Fibroblast of villous mesenchyme (primary cell): ENCODE data around the gene PLCL2. TPM values are rescaled to one million over a fixed set of nuclear protein-coding genes. Genes with fewer than 3 reads are reported as not detected.

Experiments used
- DNase-seq: peaks from one replicate; pipeline ENCODE4 v3.0.0-alpha.2; 2010; ENCODE audit warnings: low read depth
- H3K4me3 ChIP-seq: 2 replicates; pipeline ENCODE4 v1.5.1; 2011; ENCODE audit warnings: low read depth, mild to moderate bottlenecking, low read length
- total RNA-seq: library from RNA; depleted of rRNA; stranded (reverse); fragments of >200 nt; gene quantifications from 2 replicates; pipeline ENCODE4 v1.2.3, GENCODE V29; 2012
- TF ChIP-seq, protein P1 (sequence below): IDR thresholded peaks from 2 replicates; pipeline ENCODE4 v1.5.1; 2012; ENCODE audit warnings: low read depth, mild to moderate bottlenecking, low read length; ENCODE audit not compliant: insufficient read depth

PLCL2 gene
- total RNA-seq, 1 donor = 5.6 TPM

GRCh38 chr3:17135696-17136095, 250.9 kb downstream of the PLCL2 start:
- no peak for DNase-seq
- H3K4me3 ChIP-seq = no peak overlapping the region
- TF ChIP-seq, protein P1, sequence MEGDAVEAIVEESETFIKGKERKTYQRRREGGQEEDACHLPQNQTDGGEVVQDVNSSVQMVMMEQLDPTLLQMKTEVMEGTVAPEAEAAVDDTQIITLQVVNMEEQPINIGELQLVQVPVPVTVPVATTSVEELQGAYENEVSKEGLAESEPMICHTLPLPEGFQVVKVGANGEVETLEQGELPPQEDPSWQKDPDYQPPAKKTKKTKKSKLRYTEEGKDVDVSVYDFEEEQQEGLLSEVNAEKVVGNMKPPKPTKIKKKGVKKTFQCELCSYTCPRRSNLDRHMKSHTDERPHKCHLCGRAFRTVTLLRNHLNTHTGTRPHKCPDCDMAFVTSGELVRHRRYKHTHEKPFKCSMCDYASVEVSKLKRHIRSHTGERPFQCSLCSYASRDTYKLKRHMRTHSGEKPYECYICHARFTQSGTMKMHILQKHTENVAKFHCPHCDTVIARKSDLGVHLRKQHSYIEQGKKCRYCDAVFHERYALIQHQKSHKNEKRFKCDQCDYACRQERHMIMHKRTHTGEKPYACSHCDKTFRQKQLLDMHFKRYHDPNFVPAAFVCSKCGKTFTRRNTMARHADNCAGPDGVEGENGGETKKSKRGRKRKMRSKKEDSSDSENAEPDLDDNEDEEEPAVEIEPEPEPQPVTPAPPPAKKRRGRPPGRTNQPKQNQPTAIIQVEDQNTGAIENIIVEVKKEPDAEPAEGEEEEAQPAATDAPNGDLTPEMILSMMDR = no peak

DNA sequence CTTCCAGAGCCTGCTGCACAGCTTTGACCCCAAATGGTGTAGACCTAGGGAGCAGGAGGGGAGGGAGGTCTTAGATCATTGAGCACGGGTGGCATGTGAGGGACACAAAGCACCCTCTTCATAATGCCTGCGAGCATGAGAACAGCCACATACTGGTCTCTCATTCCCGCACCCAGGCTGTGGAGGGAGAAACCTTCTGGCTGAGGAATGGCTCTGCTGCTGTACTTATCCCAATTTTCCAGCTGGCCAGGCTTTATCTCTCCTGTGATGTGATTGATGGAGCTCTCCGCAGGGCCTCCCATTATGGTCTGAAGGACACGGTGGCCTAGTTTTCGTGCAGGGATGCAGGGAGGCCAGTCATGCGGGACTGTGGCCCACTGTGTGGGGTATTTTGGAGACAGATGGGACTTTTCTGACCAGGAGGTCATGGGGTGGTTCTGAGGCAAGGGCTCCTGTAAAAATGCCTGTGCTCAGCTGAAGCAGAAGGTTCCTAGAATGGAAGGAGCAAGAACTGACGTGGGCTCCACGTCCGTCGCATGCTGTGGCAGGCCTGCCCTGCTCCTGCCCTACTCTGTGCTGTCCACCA, 251.5 kb downstream of the PLCL2 start:
- TF ChIP-seq, protein P1 = no peak
- DNase-seq = no peak
- H3K4me3 ChIP-seq = no peak overlapping the region

- DNase-seq = no peak
- TF ChIP-seq, protein P1 = no peak
- no peak overlapping the region for H3K4me3 ChIP-seq
Observed at GRCh38 chr3:17137321-17137826, 252.6 kb downstream of the PLCL2 start.

DNA sequence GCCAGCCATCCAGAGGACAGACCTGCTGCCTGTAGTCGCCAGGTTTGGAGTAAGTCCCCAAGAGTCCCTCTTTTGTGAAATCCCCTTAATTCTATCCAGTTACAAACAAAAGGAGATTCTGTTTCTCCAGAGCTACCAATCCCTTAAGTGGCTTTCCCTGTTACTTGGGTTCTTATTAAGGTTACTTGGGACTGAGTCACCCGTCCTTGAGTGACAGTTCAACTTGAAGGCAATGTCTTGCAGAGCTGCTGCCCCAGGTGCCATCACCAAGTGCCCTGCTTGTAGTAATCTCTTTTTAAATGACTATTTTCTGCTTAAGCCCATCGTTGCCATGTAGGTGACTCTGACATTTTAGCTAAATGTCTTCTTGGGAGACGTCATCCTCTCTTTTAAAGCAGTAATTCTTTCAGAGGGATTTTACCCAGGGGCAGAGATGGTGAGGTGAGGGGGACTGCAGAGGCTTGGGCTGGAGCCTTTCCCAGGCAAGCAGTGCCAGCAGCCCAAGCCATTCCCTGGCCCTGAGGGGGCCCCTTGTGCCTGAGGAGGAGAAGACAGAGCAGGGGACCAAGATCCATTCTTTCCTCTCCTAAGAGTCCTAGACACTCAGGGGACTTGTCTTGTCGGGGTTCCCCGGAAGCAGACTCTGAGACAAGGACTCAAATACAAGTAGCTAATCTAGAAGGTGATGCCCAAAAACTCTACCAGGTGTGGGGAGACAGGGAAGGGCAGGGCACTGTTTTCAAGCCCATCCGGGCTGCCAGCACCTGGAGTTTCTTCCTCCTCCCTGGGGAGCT, 253.7 kb downstream of the PLCL2 start:
- TF ChIP-seq, protein P1 = no peak
- no peak overlapping the region for H3K4me3 ChIP-seq

More for the DNA sequence above, 253.7 kb downstream of the PLCL2 start:
- no peak for DNase-seq
